ENCODE results near the gene SLC4A5.

GRCh38 chr2:74391209-74391579, 48.0 kb upstream of the SLC4A5 start:
- TF ChIP-seq POLR2AphosphoS5 (IDR thresholded peaks at IDR 0.05) (no peak), POLR2A (IDR thresholded peaks at IDR 0.05) (no peak), CTCF (IDR thresholded peaks at IDR 0.05) (no peak)

Data from prostate gland (tissue), 2 donors.